GM21737 (cell line): ENCODE measurements around the gene UQCC5.

ENCODE experiments used
- ATAC-seq: cut with Tn5 transposase; IDR thresholded peaks from one replicate; pipeline ENCODE4 v1.9.1; 2021; ENCODE audit warnings: mild to moderate bottlenecking, moderate library complexity; ENCODE audit not compliant: unreplicated experiment

Gene UQCC5

DNA sequence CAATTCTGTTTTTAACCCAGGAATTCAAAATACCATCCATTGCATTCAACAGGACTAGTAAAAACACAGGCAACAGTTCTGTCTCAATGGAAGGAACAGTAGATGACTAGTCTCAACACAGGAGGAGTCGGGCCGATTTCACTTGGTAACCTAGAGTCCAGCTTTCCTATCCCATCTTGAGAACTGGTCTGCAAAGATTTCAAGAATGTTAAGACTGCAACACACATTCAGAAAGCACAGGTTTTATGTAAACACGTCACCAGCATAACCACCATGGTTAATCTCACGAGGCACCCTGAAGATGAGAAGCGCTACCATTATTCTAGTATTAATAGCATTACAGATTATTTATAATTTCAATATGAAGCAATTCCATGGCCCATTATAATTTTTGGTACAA, 22.0 kb downstream of the UQCC5 start:
- ATAC-seq = no peak

DNA sequence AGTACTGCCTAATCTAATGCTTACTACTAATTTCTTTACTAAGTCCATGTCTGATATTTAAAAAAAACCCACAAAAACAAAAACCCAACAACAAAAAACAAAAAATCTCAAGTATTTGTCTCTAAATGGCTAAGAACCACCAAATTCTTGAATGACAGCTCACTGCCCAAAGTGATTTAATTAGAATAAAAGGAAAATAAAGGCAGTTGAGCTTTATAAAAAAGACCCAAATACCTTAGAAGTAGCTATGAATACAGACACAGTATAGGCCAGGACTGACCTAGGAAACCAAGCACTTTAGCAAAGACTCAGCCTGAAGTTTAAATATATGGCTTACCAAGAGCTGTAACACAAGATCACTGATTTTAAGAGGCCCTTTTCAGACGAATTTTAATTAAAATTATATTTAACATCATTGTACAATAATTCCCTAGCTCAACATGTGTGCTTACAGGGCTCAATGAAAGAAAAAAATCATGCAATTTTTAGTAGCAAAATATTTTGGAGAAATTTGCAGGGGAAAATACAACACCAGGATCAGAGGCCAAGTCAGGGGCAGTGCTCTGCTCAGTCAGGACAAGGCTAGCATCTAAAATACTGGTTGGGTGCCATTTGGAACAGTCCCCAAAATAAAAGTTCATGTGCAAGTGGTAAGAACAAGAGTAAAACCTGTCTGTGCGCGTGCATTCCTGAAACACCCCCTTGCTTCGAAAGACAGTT, 24.8 kb downstream of the UQCC5 start:
- no peak for ATAC-seq

DNA sequence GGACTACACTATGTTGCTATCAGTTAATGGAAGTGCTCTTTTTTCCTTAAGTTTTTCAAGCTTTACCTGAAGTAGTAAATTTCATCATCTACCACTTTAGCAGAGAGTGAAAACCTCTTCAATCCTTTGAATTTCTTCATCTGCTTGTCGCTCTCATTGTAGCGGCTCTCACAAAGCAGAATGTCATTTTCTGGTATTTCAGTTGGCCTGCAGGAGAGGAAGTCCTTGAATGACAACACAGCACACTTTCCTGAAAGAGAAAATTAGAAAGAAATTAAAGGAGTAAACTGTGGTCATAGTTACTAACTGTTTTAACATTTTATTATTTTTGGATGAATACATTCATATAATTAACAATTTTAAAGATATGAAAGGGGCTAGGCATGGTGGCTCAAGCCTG, 27.6 kb downstream of the UQCC5 start:
- ATAC-seq = no peak

DNA sequence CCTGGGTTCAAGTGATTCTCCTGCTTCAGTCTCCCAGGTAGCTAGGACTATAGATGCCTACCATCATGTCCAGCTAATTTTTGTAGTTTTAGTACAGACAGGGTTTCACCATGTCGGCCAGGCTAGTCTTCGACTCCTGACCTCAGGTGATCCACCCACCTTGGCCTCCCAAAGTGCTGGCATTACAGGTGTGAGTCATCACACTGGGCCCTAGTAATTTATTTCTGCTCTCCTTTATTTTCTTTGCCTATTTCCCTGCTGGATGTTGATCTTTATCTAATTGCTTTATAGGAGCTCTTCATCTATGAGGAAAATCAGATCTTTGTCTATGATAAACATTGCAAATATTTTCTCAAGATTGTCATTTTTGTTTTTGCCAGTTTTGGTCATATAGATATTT, 31.7 kb downstream of the UQCC5 start:
- ATAC-seq = no peak

DNA sequence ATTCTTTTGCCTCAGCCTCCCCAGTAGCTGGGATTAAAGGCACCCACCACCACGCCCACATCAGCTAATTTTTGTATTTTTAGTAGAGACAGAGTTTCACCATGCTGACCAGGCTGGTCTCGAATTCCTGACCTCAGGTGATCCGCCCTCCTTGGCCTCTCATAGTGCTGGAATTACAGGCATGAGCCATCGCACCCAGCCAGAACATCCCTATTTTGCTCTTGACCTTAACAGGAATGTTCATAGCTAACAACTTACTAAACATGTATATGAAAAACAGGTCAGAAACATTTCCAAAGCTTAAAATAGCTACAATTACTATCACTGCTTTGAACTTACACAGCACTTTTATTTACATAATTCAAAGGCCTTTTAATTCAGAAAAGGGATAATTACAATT, 33.7 kb downstream of the UQCC5 start:
- ATAC-seq = no peak

DNA sequence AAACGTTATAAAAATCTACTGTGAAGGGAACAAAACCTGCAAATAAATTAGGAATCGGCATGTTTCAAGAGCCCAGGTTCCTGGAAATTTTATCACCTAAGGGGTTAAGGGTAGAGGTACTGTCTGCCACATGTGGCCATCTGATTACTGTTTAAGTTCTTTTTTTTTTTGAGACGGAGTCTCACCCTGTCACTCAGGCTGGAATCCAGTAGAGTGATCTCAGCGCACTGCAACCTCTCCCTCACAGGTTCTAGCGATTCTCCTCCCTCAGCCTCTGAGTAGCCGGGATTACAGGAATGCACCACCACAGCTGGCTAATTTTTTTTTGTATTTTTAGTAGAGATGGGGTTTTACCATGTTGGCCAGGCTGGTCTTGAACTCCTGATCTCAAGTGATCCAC, 35.8 kb downstream of the UQCC5 start:
- ATAC-seq = no peak

DNA sequence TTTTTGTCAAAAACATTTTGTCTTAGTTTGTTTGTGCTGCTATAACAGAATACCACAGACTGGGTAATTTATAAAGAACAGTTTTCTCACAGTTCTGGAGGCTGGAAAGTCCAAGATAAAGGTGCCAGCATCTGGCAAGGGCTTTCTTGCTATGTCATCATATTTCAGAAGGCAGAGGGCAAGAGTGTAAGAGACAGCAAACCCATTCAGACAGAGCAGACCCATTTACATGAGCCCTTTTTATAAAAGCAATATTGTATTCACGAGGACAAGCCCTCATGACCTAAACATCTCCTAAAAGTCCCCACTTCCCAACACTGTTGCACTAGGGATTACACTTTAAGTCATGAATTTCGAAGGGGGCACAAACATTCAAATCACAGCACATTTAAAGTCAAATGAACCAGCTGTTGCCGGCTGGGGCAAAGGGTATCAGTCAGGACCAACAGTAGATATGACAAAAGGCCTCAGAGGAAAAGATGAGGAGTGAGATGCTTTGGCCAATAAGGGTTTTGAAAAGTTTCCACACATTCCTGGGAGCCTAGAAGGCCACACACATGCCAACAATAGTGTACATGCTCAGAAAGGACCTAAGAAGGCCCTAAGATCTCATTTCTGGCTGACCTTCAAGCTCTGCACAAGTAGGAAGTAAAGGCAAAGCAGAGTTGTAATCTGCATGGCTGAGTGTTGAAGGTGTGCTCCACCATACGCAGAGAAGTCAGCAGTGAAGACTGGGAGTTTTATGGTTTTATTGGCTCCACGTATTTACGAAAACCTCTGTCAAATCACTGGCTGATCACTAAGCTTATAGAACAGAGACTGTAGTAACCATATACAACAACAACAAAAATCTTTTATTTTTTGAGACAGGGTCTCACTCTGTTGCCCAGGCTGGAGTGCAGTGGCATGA, 37.9 kb downstream of the UQCC5 start:
- no peak for ATAC-seq
